HepG2 (cell line): ENCODE measurements around the gene AGRN. TPM values are rescaled to one million over a fixed set of nuclear protein-coding genes. Genes with fewer than 3 reads are reported as not detected.

Experiments
- BRF2 ChIP-seq: sonication (generic); formaldehyde crosslinking; IDR thresholded peaks from 2 replicates; pipeline ENCODE4 v1.8.1; 2022; ENCODE audit warnings: mild to moderate bottlenecking, missing genetic modification reagents
- HDAC1 ChIP-seq: sonication (generic); formaldehyde crosslinking; IDR thresholded peaks from 2 replicates; pipeline ENCODE4 v1.5.1; 2020; ENCODE audit warnings: mild to moderate bottlenecking, missing genetic modification reagents
- IKZF5 ChIP-seq: IDR thresholded peaks from 2 replicates; pipeline ENCODE4 v1.6.1; 2018; ENCODE audit warnings: missing genetic modification reagents, mild to moderate bottlenecking, missing compliant biosample characterization
- NFIC ChIP-seq: IDR thresholded peaks from 2 replicates; pipeline ENCODE4 v1.6.1; 2012; ENCODE audit warnings: mild to moderate bottlenecking, low read length, inconsistent platforms
- NR1H2 ChIP-seq: sonication (generic); formaldehyde crosslinking; IDR thresholded peaks from 2 replicates; pipeline ENCODE4 v1.8.1; 2022; ENCODE audit warnings: low read depth, missing genetic modification reagents, borderline replicate concordance
- SP140L ChIP-seq: sonication (generic); formaldehyde crosslinking; IDR thresholded peaks from 2 replicates; pipeline ENCODE4 v1.4.0; 2020; ENCODE audit warnings: missing genetic modification reagents, borderline replicate concordance
- ZBTB38 ChIP-seq: sonication (generic); formaldehyde crosslinking; IDR thresholded peaks from 2 replicates; pipeline ENCODE4 v1.5.1; 2020; ENCODE audit warnings: mild to moderate bottlenecking, missing genetic modification reagents
- ZNF138 ChIP-seq: sonication (generic); formaldehyde crosslinking; IDR thresholded peaks from 2 replicates; pipeline ENCODE4 v1.5.0; 2020; ENCODE audit warnings: mild to moderate bottlenecking, low read depth, missing genetic modification reagents
- ZNF160 ChIP-seq: sonication (generic); formaldehyde crosslinking; IDR thresholded peaks from 2 replicates; pipeline ENCODE4 v1.8.0; 2022; ENCODE audit warnings: mild to moderate bottlenecking, inconsistent platforms, missing genetic modification reagents
- ZNF432 ChIP-seq: sonication (generic); formaldehyde crosslinking; IDR thresholded peaks from 2 replicates; pipeline ENCODE4 v1.5.0; 2020; ENCODE audit warnings: missing genetic modification reagents, mild to moderate bottlenecking, borderline replicate concordance
- ZNF501 ChIP-seq: sonication (generic); formaldehyde crosslinking; IDR thresholded peaks from 2 replicates; pipeline ENCODE4 v1.5.1; 2020; ENCODE audit warnings: mild to moderate bottlenecking, moderate library complexity, missing genetic modification reagents
- ZNF800 ChIP-seq: sonication (generic); formaldehyde crosslinking; IDR thresholded peaks from 2 replicates; pipeline ENCODE4 v1.4.0; 2020; ENCODE audit warnings: missing genetic modification reagents
- ZXDC ChIP-seq: sonication (generic); formaldehyde crosslinking; IDR thresholded peaks from 2 replicates; pipeline ENCODE4 v1.5.0; 2020; ENCODE audit warnings: mild to moderate bottlenecking, missing genetic modification reagents
- ZZZ3 ChIP-seq: sonication (generic); formaldehyde crosslinking; IDR thresholded peaks from 2 replicates; pipeline ENCODE4 v1.4.0; 2020; ENCODE audit warnings: missing genetic modification reagents, mild to moderate bottlenecking, borderline replicate concordance
- polyA plus RNA-seq, 8 experiments: library from polyadenylated mRNA; depleted of rRNA in 3 of 8; stranded (reverse) in 7 of 8; unstranded in 1 of 8; fragments of >200 nt; fragmentation: Illumina TruSeq in 4 of 8; extraction: Trizol in 4 of 8; gene quantifications; 2 replicates each; pipeline versions ENCODE4 v1.2.1 to v1.2.3, GENCODE V29; 2011 to 2016; ENCODE audit warnings: low read depth in 4 of 8, missing spikeins in 1 of 8, mixed read lengths in 1 of 8; ENCODE audit not compliant: insufficient read depth in 1 of 8
- total RNA-seq, 5 experiments: library from RNA; depleted of rRNA; stranded (reverse); fragments of >200 nt; fragmentation: Illumina TruSeq; extraction: Trizol; gene quantifications; 2 replicates each; pipeline ENCODE4 v1.2.3, GENCODE V29; 2016; ENCODE audit warnings: low read depth in 1 of 5
- TF ChIP-seq, protein P1 (sequence below): sonication (generic); formaldehyde crosslinking; IDR thresholded peaks from 2 replicates; pipeline ENCODE4 v1.5.0; 2020; ENCODE audit warnings: missing genetic modification reagents
- TF ChIP-seq, protein P2 (sequence below): sonication (generic); formaldehyde crosslinking; IDR thresholded peaks from 2 replicates; pipeline ENCODE4 v1.8.0; 2022; ENCODE audit warnings: mild to moderate bottlenecking, missing genetic modification reagents, moderate library complexity
- TF ChIP-seq, protein P3 (sequence below): sonication (generic); formaldehyde crosslinking; IDR thresholded peaks from 2 replicates; pipeline ENCODE4 v1.4.0; 2020; ENCODE audit warnings: missing genetic modification reagents, borderline replicate concordance

AGRN gene
- total and polyA plus RNA-seq, 2 of the 13 experiments (the other 11 are each of a cell fraction or from before 2014, with no cell fraction given): 29.8 to 65.2 TPM

- TF ChIP-seq, protein P1, sequence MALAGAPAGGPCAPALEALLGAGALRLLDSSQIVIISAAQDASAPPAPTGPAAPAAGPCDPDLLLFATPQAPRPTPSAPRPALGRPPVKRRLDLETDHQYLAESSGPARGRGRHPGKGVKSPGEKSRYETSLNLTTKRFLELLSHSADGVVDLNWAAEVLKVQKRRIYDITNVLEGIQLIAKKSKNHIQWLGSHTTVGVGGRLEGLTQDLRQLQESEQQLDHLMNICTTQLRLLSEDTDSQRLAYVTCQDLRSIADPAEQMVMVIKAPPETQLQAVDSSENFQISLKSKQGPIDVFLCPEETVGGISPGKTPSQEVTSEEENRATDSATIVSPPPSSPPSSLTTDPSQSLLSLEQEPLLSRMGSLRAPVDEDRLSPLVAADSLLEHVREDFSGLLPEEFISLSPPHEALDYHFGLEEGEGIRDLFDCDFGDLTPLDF (CRISPR knock-in tag): no peak
- TF ChIP-seq ZZZ3: no peak
- no peak for TF ChIP-seq IKZF5 (CRISPR knock-in tag)
- no peak for TF ChIP-seq ZNF160 (CRISPR knock-in tag)
- TF ChIP-seq ZNF501 (CRISPR knock-in tag): peak; percentile 36; the same call in 1 of the 2 replicates
- TF ChIP-seq, protein P2, sequence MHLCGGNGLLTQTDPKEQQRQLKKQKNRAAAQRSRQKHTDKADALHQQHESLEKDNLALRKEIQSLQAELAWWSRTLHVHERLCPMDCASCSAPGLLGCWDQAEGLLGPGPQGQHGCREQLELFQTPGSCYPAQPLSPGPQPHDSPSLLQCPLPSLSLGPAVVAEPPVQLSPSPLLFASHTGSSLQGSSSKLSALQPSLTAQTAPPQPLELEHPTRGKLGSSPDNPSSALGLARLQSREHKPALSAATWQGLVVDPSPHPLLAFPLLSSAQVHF (CRISPR knock-in tag): no peak
- TF ChIP-seq ZBTB38 (CRISPR knock-in tag): no peak; the same call in 1 of the 2 replicates
- no peak for TF ChIP-seq NR1H2 (CRISPR knock-in tag)
- TF ChIP-seq ZXDC: no peak
- TF ChIP-seq ZNF138 (CRISPR knock-in tag): no peak
- TF ChIP-seq, protein P3, sequence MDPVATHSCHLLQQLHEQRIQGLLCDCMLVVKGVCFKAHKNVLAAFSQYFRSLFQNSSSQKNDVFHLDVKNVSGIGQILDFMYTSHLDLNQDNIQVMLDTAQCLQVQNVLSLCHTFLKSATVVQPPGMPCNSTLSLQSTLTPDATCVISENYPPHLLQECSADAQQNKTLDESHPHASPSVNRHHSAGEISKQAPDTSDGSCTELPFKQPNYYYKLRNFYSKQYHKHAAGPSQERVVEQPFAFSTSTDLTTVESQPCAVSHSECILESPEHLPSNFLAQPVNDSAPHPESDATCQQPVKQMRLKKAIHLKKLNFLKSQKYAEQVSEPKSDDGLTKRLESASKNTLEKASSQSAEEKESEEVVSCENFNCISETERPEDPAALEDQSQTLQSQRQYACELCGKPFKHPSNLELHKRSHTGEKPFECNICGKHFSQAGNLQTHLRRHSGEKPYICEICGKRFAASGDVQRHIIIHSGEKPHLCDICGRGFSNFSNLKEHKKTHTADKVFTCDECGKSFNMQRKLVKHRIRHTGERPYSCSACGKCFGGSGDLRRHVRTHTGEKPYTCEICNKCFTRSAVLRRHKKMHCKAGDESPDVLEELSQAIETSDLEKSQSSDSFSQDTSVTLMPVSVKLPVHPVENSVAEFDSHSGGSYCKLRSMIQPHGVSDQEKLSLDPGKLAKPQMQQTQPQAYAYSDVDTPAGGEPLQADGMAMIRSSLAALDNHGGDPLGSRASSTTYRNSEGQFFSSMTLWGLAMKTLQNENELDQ: no peak
- TF ChIP-seq SP140L (CRISPR knock-in tag): no peak
- TF ChIP-seq HDAC1 (CRISPR knock-in tag): no peak
- TF ChIP-seq ZNF432 (CRISPR knock-in tag): no peak
- no peak for TF ChIP-seq ZNF800
- no peak for TF ChIP-seq NFIC
- TF ChIP-seq BRF2 (CRISPR knock-in tag): no peak
Measured at GRCh38 chr1:998995-999724, 20.8 kb upstream of the AGRN start (continued).
